Putamen (tissue), 1 donor: ENCODE measurements around the gene LGR5.
"Not testable (repeated sequence)": the region's sequence is repeated elsewhere in the genome, so short reads cannot be mapped to it uniquely, and the experiment has no call there.

ENCODE experiments used
- DNase-seq: peaks from one replicate; pipeline ENCODE4 v3.0.0-alpha.2; 2016; ENCODE audit warnings: low spot score

Gene LGR5

DNA sequence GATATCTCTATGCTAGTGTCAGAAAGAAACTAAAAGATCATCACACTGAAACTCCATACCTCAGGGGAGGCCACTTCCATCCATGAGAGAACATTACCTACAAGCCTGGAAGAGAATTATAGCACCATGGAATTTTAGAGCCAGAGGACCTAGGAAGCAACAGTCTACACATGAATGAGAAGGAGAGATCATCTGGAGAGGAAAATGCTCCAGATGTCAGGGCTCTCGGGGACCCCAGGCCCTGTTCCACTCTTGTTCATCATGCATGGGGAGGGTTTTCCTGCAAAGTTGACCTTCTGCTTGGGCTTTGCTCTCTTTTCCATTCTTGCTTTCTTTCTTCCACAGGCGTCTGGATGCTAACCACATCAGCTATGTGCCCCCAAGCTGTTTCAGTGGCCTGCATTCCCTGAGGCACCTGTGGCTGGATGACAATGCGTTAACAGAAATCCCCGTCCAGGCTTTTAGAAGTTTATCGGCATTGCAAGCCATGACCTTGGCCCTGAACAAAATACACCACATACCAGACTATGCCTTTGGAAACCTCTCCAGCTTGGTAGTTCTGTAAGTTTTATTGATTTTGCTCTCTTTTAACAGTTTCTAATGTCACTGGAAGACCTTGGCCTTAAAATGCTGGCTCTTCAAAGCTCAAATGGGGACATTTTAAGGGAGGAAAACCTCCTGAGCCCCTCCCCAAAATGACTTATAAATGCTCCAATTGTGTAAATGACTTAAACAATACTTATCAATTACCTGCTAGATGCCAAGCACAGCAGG, 113.3 kb downstream of the LGR5 start:
- DNase-seq: no peak

DNA sequence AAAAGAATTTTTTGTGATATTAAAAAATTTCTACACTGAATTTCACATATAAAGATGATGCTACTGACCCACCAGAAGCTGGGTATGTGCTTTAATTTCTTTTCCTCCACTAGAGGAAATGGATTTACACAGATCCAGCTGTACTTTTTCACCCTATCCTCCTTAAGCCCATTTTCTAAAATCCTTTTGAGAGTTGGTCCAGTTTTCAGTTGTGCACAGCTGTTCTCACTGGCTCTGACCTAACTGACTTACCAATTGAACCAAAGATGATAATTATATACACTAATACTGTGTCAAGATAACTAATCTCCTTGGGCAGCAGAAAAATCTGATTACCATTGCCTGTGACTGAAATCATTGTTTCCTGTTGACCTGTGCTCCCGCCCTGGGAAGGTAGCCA, 115.6 kb downstream of the LGR5 start:
- no peak for DNase-seq

DNA sequence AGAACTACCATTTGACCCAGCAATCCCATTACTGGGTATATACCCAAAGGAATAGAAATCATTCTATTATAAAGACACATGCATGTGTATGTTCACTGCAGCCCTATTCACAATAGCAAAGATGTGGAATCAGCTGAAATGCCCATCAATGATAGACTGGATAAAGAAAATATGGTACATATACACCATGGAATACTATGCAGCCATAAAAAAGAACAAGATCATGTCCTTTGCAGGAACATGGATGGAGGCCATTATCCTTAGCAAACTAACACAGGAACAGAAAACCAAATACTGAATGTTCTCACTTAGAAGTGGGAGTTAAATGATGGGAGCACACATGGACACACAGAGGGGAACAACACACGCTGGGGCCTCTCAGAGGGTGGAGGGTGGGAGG, 116.2 kb downstream of the LGR5 start:
- not testable (repeated sequence) for DNase-seq

DNA sequence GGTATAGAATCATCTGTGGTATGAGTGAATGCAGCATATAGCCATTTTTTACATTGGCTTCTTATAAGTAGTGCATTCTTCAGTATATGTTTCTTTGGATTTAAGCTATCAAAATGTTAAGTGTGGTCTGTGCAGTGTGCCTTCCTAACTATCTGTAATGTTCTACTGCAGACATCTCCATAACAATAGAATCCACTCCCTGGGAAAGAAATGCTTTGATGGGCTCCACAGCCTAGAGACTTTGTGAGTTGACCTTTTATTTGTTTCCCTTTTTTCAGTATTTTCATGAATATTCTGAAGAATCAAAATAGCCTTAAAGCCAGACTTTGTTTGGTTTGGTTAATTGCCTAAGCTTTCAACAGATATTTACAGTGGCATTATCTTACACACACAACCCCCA, 116.8 kb downstream of the LGR5 start:
- no peak for DNase-seq

DNA sequence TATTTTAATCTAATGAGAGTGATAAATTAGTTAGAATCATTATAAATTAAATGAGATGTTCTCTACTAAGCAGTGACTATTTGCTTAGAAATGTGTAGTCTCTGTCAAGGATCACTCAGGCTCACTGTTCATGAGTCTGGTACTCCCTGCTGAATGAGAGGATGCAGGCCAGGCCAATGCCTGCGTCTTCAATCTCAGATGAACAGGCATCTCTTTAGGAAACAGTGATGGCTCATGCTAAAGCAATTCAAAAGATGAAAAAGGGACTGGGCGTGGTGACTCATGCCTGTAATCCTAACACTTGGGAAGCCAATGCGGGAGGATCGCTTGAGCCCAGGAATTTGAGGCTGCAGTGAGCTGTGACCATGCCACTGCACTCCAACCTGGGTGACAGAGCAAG, 117.3 kb downstream of the LGR5 start:
- no peak for DNase-seq

DNA sequence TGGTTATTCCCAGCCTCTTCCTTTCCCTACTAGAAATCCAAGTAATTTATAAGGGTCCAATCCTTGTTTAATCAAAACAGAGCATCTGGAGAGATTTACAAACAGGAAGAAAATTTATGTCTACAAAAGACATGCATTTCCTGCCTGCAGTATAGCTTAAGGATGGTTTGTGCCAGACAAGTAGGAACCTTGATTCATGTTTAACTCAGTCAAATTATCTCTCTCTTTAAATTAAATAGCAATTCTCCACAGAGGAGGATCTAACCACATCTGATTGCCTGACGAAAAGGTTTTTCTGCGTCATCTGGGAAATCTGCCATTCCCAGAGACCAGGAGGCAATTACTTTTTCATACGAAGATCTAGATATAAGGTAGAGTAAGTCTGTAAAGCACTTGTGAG, 118.8 kb downstream of the LGR5 start:
- no peak for DNase-seq

DNA sequence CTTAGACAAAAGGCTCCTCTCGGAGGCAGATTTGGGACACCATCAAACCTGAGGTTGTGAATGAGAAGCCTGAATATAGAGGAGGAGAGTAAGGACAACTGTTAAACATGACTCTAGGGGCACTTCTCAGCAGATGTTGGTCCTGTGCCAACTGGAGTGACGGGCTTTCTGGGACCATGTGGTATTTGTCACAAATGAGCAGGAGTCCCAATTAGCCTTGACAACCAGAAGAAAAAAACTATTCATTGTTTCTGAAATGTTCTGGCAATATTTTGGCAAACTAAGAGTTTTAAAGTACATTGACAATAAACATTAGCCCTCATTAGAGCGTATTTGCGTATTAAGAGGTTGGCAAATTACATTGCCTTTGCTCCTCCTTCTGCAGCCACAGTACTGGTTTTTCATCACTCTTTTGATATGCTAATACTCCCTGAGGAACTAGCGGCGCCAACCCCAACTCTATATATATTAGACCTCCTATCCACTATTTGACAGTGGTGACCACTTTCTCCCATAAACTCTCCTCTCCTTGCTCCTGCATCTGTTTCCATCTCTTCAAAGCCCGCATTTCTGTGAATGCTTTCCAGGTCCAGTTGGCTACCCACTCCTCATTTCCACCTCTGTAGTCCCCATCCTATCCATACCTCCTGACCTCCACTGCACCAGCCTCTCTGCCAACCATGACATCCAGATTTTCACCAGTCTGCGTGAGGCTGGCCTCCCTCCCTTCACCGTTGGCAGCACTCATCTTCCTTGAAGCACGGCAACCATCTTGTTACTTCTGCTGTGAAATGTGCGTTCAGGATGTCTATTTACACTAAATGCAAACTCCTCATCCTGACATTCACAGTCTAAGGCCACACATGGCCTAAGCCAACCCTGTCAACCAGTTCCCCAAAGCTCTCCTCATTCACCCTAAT, 123.3 kb downstream of the LGR5 start:
- DNase-seq: no peak

DNA sequence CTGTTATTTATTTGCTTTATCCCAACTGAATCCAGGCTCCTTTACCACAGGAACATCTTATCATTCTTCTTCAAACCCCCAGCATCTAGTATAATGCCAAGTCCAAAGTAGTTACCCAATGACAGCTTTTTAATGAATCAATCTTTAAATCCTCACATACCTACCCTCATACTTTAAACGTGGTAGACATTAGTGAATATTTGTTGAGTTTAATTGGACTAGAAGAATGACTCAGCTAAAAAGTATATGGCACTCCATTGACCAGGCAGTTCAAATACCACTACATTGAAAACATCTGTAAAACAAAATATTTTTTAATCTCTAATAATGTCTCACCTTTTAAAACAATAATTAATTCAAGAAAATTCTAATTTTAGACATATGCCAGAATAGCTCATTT, 125.9 kb downstream of the LGR5 start:
- no peak for DNase-seq

DNA sequence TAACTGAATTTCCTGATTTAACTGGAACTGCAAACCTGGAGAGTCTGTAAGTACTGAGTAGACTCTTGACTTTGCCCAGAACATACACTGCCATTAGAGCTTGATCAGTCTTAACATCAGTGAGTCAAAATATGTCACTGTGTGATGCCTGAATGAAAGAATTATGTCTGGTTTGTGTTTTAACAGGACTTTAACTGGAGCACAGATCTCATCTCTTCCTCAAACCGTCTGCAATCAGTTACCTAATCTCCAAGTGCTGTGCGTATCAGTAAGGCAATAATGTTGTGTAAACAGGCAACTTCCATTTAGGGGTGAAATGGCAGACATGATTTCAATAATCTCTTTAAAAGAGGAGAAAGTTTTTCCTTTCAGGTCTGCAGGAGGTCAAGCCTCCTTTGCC, 127.1 kb downstream of the LGR5 start:
- DNase-seq: no peak

DNA sequence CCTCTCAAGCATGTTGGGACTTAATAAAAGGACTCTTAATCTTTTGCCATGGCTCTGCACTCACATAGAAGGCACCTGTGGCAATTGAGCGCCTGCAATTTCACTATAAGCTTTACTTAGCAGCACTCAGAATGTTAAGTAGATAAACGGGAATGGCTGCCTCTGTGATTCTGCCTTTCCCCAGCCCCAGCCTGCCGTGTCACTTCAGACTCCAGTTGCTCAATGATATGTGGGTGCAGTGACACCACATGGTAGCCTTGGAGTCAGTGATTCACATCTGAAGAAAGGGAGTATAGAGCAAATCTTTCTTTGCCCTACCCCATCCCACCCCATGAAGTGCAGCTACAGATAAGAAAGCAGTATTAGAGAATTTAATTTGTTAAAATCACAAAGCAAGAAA, 127.9 kb downstream of the LGR5 start:
- peak; percentile 38 for DNase-seq

DNA sequence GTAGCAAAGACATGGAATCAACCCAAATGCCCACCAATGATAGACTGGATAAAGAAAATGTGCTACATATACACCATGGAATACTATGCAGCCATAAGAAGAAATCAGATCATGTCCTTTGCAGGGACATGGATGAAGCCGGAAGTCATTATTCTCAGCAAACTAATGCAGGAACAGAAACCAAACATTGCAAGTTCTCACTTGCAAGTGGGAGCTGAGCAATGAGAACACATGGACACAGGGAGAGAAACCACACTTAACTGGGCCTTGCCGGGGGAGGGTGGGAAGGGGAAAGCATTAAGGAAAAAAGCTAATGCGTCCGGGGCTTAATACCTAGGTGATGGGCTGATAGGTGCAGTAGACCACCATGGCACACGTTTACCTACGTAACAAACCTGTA, 130.3 kb downstream of the LGR5 start:
- not testable (repeated sequence) for DNase-seq

DNA sequence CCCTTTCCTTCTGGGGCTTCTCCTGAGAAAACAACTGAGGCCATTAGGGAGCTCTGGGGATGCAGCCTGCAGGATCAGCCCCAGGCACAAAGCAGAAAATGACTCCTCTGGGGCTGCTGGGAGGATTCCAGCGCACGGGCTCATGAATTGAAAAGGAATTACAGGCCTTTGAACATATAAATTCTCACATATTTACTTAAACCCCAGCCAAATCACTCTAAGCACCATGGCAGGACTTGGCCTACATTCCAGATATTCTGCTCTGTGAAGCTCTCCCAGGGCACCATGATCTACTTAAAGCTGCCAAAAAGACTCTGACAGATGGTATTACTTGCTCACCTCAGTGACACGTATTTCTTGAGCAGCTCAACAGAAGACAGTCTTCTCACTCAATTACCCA, 136.9 kb downstream of the LGR5 start:
- no peak for DNase-seq

DNA sequence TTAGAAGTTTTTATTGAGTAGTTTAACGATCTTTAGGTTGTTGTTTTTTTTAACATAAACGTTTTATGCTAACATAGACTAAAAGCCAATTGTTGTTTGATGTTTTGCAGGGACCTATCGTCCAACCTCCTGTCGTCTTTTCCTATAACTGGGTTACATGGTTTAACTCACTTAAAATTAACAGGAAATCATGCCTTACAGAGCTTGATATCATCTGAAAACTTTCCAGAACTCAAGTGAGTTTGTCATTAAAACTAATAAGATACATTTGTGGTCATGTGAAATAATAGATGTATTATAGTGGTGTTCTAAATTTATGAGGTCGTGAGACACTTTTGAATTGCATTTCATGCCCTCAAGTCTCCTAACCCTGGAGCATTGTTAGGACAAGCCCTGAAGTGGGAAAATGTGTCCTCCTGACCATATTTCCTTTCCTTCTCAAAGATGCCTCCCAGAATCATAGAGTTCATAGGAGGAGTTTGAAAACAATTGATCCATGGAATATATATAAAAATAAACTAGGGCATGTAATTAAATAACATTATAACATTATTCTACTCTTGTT, 139.2 kb downstream of the LGR5 start:
- no peak for DNase-seq

DNA sequence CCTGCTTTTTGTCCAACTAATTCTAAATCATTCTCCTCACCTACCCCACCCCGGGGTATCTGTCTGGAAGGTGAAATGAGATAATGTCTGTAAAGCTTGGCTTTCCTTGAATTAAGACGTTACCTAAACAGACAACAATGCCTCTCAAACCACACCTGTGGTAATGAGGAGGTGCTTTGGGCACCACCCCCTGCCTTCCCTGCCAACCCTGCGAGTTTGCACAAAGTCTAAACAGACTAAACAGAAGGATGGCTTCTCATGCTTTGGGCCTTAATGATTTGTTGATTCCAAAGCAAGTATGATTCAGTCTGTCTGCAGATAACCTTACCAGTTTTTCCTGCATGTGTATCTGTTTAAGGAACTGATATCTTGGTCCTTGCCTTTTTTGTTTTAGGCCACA, 141.6 kb downstream of the LGR5 start:
- DNase-seq: no peak

DNA sequence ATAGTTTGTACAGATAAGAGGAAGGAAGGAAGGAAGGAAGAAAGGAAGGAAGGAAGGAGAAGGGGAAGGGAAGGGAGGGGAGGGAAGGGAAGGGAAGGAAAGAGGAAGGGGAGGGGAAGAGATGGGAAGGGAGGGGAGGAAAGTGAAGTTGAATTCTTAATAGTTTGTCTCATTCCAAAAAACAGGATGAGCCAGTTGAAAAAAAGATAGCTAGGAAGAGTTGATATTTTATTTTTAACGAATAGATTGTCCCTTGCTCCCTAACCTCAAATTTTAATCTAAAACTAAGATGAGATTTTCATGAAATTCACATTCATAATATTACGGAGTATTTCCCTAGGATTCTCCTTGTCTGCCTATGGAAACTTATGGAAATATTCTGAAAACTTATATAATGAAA, 143.3 kb downstream of the LGR5 start:
- DNase-seq: no peak

DNA sequence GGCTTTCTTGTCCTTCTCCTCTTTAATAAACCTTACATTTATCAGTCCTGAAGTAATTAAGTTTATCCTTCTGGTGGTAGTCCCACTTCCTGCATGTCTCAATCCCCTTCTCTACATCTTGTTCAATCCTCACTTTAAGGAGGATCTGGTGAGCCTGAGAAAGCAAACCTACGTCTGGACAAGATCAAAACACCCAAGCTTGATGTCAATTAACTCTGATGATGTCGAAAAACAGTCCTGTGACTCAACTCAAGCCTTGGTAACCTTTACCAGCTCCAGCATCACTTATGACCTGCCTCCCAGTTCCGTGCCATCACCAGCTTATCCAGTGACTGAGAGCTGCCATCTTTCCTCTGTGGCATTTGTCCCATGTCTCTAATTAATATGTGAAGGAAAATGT, 144.8 kb downstream of the LGR5 start:
- no peak for DNase-seq

DNA sequence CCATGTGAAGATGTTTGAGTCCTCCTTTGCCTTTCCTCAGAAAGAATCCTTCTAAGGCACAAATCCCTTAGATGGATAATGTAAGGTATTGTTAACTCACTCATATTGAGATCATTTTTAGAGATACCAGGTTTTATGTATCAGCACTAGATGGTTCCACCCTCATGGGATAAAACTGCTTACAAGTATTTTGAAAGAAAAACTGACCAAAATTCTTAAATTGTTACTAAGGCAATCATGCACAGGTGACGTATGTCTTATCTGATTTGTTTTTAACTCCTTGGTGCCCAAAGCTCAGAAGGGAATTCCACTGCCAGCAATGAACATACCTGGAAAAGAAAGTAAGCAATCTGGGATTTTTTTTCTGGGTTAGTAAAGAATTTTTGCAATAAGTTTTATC, 145.6 kb downstream of the LGR5 start:
- no peak for DNase-seq

DNA sequence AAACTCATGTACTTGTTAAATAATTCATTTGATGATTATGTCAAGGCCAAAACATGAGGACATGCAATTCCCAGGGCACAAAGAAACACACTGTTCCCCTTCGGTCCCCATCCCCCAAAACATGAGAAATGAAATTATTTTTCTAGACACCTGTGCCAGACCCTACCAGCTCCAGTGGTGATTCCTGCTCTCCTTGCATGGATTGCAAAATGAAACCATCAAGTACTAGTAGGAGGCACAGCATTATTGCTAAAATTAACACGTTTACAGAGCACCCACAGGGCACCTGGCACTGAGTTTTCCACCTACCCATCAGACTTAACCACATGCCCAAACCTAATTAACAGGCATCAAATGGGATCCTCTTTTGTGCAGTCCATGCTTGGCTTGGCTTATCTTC, 147.4 kb downstream of the LGR5 start:
- no peak for DNase-seq

DNA sequence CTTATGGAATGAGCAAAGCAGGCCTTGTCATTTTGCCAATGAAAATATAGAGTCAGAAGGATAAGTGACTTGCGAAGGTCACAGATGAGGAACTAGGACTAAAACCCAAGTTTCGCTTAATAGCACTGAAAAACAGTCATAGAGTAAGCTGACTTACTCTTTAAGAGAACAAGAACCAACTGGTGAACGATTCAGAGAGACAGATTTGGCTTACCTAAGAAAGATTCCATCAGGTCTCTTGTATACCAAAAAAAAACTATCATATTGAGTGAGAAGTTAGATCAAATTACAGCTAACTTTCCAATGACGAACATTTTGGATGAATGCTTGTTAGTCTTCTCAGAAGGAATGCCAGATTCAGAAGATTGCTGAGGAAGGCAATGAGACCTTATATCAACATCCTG, 149.9 kb downstream of the LGR5 start:
- DNase-seq: no peak

DNA sequence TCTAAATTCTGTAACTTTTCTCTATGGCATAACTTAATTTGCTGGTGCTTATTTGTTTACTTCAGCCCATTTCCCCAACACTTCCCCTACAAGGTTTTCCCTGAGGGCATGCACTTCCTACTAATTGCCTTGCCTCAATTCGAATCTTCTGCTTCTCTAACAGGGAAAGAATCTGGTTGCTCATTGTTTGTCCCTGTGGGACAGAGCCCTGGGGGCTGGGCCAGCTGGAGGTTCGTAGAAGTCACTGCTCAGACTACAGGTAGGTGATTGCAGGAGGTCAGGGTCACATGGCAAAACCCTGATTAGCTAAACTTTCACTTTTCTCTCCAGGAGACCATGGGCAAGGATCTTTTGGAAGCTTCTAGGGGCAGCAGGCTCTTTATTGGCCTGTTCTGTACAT, 152.0 kb downstream of the LGR5 start:
- DNase-seq: no peak

DNA sequence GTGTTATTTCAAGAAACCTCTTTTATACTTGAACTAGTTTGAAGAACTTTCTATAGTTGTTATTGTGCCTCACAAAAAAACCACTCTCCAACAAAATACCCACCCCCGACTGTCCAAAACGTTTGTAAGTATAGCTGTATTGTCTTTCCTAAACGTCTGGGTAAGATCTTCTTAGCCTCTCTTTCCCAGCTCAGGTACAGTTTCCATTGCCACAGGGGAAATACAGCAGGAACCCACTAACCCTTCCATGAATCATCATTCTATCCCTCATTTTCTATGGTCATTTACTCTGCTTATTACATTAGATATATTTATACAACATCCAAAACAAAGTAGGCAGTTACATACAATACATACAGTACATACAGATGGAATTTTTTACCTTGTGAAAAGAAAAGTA, 153.2 kb downstream of the LGR5 start:
- no peak for DNase-seq

DNA sequence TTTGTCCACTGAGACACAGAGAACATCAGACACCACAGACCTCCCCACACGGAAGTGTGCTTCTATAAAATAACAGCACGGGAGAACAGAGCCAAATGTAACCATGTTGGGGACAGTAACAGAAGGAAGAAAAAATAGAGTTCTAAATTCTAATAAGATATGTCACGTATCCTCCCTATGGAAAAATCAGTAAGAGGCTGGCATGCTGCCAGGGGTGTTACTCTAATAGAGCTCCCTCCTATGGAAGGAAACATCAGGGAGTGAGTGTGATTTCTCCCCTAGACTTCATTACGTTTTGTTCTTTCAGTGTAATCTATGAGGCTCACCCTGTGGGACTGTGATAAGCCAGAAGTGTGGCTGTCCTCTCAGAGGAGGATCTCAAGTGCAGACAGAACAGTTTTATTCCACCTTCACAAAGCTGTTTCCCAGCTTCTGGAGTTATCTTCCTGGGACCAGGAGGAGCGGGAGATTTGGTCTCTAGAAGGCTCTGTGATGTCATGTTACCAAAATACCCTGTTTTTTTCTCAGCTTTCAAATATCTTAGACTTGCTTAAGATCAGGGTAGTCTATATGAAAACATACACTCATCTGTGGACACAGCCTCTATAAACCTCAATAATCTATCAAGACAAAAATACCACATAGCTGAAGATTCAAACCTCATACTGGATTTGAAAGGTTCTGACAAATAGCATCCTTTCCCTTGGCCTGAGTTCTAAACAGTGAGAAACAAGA, 154.8 kb downstream of the LGR5 start:
- no peak for DNase-seq
